OCI-LY1 (cell line): ENCODE measurements around the gene PBX1.

ENCODE experiments used
- CTCF ChIP-seq: fragments of 200-600 bp; sonication (generic), shearing (Covaris generic); IDR thresholded peaks from 2 replicates; pipeline ENCODE4 v1.5.1; 2017; ENCODE audit warnings: mild to moderate bottlenecking, antibody characterized with exemption, low read length, moderate library complexity, mixed read lengths
- EZH2 ChIP-seq: fragments of 200-600 bp; sonication (generic), shearing (Covaris generic); IDR thresholded peaks from 2 replicates; pipeline ENCODE4 v1.8.0; 2017; ENCODE audit warnings: borderline replicate concordance, mixed run types, mild to moderate bottlenecking, antibody characterized with exemption, low read length, moderate library complexity, mixed read lengths

- TF ChIP-seq CTCF (no peak), EZH2 (no peak)
Measured at GRCh38 chr1:164534863-164535610, 23.9 kb upstream of the PBX1 start.
